ENCODE measurements around the gene GUCY1A1.
"Not testable (repeated sequence)": the region's sequence is repeated elsewhere in the genome, so short reads cannot be mapped to it uniquely, and the experiment has no call there.

Gene GUCY1A1

DNA sequence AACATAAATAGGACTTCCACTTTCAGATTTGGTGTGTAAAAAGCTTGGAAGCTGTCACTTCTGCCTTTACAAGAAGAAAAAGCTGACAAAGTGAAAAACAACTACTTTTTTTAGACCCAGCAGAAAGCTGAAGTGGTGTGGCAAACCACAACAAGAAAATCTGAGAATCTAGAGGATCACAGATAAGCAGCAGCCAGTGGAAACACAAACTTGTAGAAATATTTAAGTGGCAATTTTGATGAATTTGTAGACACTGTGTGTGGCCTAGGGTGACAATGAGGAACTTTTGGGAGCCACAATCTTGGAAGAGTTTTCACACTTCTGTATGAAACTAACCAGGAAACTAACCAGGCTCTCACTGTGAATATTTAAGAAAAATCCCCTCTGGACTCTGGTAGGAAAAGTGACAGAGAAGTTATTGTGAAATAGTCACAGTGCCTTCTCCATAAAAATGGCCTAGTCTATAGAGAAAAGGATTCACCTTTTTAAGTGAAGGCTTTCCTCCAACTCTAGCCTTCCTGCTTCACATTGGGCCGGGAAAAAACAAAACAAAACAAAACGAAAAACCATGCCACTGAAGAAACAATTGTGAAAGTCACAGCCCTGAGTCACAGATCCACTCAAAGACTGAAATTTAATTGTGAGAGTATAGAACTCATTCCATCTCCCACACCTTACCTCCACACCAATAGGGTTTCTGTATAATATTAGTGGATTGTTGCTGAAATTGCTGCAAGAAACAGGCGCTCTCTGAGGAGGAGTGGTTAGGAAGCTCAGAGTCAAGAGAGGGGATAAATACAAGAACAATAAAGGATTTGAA lies 26.7 kb upstream of the GUCY1A1 start:
- H3K27me3 ChIP-seq (ENCODE audit: insufficient read depth, low read length), result no peaks in the 10 kb centered on the region
- no peaks in the 10 kb centered on the region for H3K4me1 ChIP-seq (ENCODE audit: insufficient read depth, low read length)
- no peaks in the 10 kb centered on the region for H3K9me3 ChIP-seq (ENCODE audit: insufficient read depth, low read depth, low read length)
- H3K27ac ChIP-seq (ENCODE audit: low read length), result no peak overlapping the region
- H3K9ac ChIP-seq (ENCODE audit: low read depth, low read length), result no peak overlapping the region
- H3K36me3 ChIP-seq (ENCODE audit: insufficient read depth, low read depth, low read length), result no peaks in the 10 kb centered on the region
- H3K4me3 ChIP-seq (ENCODE audit: low read length), result no peak overlapping the region

DNA sequence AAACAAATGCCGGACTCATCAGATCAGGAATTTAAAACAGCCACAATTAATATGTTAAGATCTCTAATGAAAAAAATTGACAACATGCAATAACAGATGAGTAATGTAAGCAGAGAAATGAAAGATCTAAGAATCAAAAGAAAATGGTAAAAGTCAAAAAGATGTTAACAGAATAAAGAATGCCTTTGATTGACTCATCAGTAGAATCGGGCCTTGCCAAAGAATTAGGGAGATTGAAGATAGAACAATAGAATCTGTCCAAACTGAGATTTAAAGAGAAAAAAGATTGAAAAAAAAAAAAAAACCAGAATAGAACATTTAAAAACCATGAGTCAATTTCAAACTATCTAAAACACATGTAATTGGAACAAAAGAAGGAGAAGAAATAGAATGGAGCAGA lies 25.9 kb upstream of the GUCY1A1 start:
- H3K27me3 ChIP-seq (ENCODE audit: insufficient read depth, low read length), result no peaks in the 10 kb centered on the region
- H3K4me3 ChIP-seq (ENCODE audit: low read length), result no peak overlapping the region
- H3K27ac ChIP-seq (ENCODE audit: low read length), result no peak overlapping the region
- no peaks in the 10 kb centered on the region for H3K4me1 ChIP-seq (ENCODE audit: insufficient read depth, low read length)
- H3K9ac ChIP-seq (ENCODE audit: low read depth, low read length), result no peak overlapping the region
- no peaks in the 10 kb centered on the region for H3K36me3 ChIP-seq (ENCODE audit: insufficient read depth, low read depth, low read length)
- H3K9me3 ChIP-seq (ENCODE audit: insufficient read depth, low read depth, low read length), result no peaks in the 10 kb centered on the region

DNA sequence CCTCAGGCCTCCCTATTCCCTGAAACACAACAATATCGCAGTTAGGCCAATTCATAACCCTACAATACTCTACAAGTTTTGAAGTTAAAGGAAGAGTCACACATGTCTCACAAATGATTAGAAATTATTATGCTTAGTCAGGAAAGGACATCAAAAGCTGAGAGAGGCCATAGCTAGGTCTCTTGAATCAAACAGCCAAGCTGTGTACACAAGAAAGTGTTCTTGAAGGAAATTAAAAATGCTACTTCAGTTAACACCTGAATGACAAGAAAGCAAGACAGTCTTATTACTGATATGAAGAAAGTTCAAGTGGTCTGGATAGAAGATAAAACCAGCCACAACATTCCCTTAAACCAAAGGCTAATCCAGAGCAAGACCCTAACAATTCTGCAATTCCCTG lies 23.6 kb upstream of the GUCY1A1 start:
- H3K27me3 ChIP-seq (ENCODE audit: insufficient read depth, low read length), result no peaks in the 10 kb centered on the region

DNA sequence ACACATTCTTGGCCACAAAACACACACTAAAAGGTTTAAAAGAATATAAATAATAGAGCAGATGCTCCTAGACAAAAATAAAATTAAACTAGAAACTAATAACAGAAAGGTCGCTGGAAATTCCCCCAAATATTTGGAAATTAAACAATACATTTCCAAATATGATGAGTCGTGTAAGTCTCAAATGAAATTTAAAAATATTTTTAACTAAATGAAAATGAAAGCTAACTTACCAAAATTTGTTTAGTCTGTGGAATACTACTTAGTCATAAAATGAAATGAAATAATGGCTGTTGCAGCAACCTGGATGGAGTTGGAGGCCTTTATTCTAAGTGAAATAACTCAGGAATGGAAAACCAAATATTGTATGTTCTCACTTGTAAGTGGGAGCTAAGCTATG lies 20.6 kb upstream of the GUCY1A1 start:
- Histone ChIP-seq H3K4me1 (ENCODE audit: insufficient read depth, low read length) (no peaks in the 10 kb centered on the region), H3K9me3 (ENCODE audit: insufficient read depth, low read depth, low read length) (no peaks in the 10 kb centered on the region), H3K4me3 (ENCODE audit: low read length) (no peak overlapping the region), H3K27me3 (ENCODE audit: insufficient read depth, low read length) (no peaks in the 10 kb centered on the region), H3K36me3 (ENCODE audit: insufficient read depth, low read depth, low read length) (no peaks in the 10 kb centered on the region), H3K27ac (ENCODE audit: low read length) (no peak overlapping the region), H3K9ac (ENCODE audit: low read depth, low read length) (no peak overlapping the region)

More for the DNA sequence above, 23.6 kb upstream of the GUCY1A1 start:
- Histone ChIP-seq H3K4me3 (ENCODE audit: low read length) (no peak overlapping the region), H3K36me3 (ENCODE audit: insufficient read depth, low read depth, low read length) (no peaks in the 10 kb centered on the region), H3K27ac (ENCODE audit: low read length) (no peak overlapping the region), H3K4me1 (ENCODE audit: insufficient read depth, low read length) (no peaks in the 10 kb centered on the region), H3K9me3 (ENCODE audit: insufficient read depth, low read depth, low read length) (no peaks in the 10 kb centered on the region), H3K9ac (ENCODE audit: low read depth, low read length) (no peak overlapping the region)

DNA sequence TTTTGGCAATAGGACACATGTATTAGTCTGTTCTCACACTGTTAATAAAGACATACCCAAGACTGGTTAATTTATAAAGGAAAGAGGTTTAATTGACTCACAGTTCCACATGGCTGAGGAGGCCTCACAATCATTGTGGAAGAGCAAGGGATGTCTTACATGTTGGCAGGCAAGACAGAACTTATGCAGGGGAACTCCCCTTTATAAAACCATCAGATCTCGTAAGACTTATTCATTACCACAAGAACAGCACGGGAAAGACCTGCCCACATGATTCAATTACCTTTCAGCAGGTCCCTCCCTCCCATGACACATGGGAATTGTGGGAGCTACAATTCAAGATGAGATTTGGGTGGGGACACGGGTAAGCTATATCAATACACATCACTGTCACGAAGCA lies 15.9 kb upstream of the GUCY1A1 start:
- not testable (repeated sequence) for H3K9me3 ChIP-seq (ENCODE audit: insufficient read depth, low read depth, low read length); H3K4me3 ChIP-seq (ENCODE audit: low read length); H3K4me1 ChIP-seq (ENCODE audit: insufficient read depth, low read length); H3K27ac ChIP-seq (ENCODE audit: low read length); H3K27me3 ChIP-seq (ENCODE audit: insufficient read depth, low read length); H3K9ac ChIP-seq (ENCODE audit: low read depth, low read length); H3K36me3 ChIP-seq (ENCODE audit: insufficient read depth, low read depth, low read length)

DNA sequence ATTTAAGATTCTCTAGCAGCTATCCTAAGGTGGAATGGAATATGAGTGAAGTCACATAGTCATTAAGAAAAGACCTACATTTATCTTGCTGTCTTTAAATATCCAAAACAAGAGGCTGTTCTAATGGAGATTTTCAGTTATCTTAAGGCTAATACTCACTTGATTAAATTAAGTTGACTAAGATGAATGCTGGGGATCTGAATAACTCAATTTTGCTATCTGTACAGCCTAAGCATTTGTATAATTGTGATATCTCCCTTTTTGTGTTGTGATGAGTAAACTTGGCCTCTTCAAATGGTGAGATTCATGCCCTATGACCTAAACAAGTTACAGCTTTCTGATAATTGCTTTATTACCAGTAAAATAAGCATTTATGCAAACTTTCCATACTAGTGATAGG lies 13.6 kb upstream of the GUCY1A1 start:
- Histone ChIP-seq H3K4me3 (ENCODE audit: low read length) (no peak overlapping the region), H3K4me1 (ENCODE audit: insufficient read depth, low read length) (no peaks in the 10 kb centered on the region), H3K9ac (ENCODE audit: low read depth, low read length) (no peak overlapping the region), H3K27me3 (ENCODE audit: insufficient read depth, low read length) (no peaks in the 10 kb centered on the region), H3K36me3 (ENCODE audit: insufficient read depth, low read depth, low read length) (no peaks in the 10 kb centered on the region), H3K9me3 (ENCODE audit: insufficient read depth, low read depth, low read length) (no peaks in the 10 kb centered on the region), H3K27ac (ENCODE audit: low read length) (no peak overlapping the region)

DNA sequence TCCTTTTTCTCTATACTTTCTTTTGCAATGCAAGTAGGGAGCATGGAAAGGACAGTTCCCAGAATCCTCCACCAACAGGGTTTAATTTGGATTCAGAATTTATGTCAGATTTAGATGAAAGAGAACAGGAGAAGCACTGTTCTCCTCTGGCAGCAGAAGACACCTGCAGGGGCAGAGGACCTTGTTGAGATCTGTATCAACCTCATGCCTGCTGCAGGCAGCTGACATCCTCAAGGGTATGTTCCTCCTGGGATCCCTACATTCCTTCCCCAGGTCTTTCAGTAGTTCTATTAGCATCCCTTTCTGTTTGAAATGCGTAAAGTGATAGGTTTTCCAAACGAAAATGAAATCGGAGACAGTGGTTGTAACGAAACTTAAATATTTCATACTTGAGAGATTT lies 10.6 kb upstream of the GUCY1A1 start:
- H3K9ac ChIP-seq (ENCODE audit: low read depth, low read length), result no peak overlapping the region
- no peaks in the 10 kb centered on the region for H3K27me3 ChIP-seq (ENCODE audit: insufficient read depth, low read length)
- no peaks in the 10 kb centered on the region for H3K36me3 ChIP-seq (ENCODE audit: insufficient read depth, low read depth, low read length)
- H3K4me3 ChIP-seq (ENCODE audit: low read length), result no peak overlapping the region
- H3K4me1 ChIP-seq (ENCODE audit: insufficient read depth, low read length), result no peaks in the 10 kb centered on the region
- no peak overlapping the region for H3K27ac ChIP-seq (ENCODE audit: low read length)
- no peaks in the 10 kb centered on the region for H3K9me3 ChIP-seq (ENCODE audit: insufficient read depth, low read depth, low read length)

DNA sequence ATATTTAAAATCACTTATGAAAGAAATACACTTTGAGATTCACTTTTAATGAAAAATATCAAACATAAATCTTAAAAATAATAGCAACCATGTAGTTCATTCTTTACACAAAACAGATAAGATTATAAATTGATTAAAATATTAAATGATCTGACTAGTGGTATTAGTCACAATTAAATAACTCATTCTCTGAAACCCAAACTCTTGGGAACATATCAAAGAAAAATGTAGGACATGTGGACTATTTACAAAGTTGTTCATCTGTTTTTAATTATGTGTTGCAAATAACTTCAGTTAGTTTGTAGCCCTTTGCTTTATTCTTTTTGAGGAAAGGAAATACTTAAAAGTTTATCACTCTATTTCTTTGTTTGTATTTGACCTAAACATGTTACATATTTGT lies 9.5 kb upstream of the GUCY1A1 start:
- Histone ChIP-seq H3K36me3 (ENCODE audit: insufficient read depth, low read depth, low read length) (no peaks in the 10 kb centered on the region), H3K9ac (ENCODE audit: low read depth, low read length) (no peak overlapping the region), H3K9me3 (ENCODE audit: insufficient read depth, low read depth, low read length) (no peaks in the 10 kb centered on the region), H3K27ac (ENCODE audit: low read length) (no peak overlapping the region), H3K4me3 (ENCODE audit: low read length) (no peak overlapping the region), H3K4me1 (ENCODE audit: insufficient read depth, low read length) (no peaks in the 10 kb centered on the region), H3K27me3 (ENCODE audit: insufficient read depth, low read length) (no peaks in the 10 kb centered on the region; the same call in 1 of the 2 replicates)

DNA sequence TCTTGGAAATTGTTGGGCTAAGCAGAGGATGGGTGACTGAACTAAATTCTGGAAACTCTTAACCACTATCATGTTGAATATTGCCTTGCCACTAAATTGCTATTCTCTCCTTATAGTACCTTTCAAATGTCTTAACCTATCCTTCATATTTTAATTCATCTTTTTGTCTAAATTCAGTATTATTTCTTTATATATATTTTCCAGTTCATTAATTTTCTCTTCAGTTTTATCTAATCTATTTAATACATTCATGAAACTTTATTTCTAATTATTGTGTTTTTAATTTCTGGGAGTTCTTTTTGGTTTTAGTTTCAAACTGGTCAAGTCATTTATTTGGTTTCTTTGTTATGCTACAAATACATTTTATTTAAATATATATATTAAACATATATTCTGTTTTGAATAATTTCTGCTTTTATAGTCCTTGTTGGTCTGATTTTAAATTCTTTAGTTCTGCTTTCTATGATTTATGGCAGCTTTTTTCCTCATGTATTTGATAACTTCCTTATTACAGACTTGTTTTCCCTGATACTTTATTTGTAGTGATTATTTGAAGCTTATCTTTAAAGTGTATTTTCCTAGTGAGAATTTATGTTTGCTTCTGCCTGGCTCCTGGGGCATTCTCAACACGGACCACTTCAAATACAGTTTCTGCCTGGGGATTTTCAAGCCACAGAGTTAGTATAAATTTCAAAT lies 8.5 kb upstream of the GUCY1A1 start:
- H3K9ac ChIP-seq (ENCODE audit: low read depth, low read length), result no peak overlapping the region
- H3K4me3 ChIP-seq (ENCODE audit: low read length), result no peak overlapping the region
- no peak overlapping the region for H3K27ac ChIP-seq (ENCODE audit: low read length)
- no peaks in the 10 kb centered on the region for H3K9me3 ChIP-seq (ENCODE audit: insufficient read depth, low read depth, low read length)
- no peaks in the 10 kb centered on the region for H3K36me3 ChIP-seq (ENCODE audit: insufficient read depth, low read depth, low read length)
- no peaks in the 10 kb centered on the region; the same call in 1 of the 2 replicates for H3K27me3 ChIP-seq (ENCODE audit: insufficient read depth, low read length)
- H3K4me1 ChIP-seq (ENCODE audit: insufficient read depth, low read length), result no peaks in the 10 kb centered on the region

DNA sequence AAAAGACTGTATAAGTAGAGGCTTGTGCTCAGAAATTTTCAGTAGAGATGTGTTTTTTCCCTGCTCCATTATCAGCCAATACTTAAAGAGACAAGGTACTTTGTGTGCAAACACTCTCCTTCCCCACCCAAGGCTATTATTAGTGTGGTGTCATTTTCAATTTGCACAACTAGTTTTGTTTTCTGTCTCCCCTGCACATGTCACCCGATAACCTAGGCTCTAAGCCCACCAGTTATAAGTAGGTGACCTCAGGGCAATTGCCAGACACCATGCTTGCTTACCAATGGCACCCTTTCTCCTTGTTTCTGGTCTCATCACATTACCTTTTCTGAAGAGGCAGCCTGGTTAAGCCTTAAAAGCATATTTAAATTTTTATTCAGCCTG lies 8.0 kb upstream of the GUCY1A1 start:
- no peak overlapping the region for H3K4me3 ChIP-seq (ENCODE audit: low read length)
- H3K4me1 ChIP-seq (ENCODE audit: insufficient read depth, low read length), result no peaks in the 10 kb centered on the region
- no peak overlapping the region for H3K27ac ChIP-seq (ENCODE audit: low read length)
- H3K9ac ChIP-seq (ENCODE audit: low read depth, low read length), result no peak overlapping the region
- H3K36me3 ChIP-seq (ENCODE audit: insufficient read depth, low read depth, low read length), result no peaks in the 10 kb centered on the region
- H3K27me3 ChIP-seq (ENCODE audit: insufficient read depth, low read length), result peaks cover 4% of the 10 kb centered on the region
- H3K9me3 ChIP-seq (ENCODE audit: insufficient read depth, low read depth, low read length), result no peaks in the 10 kb centered on the region

DNA sequence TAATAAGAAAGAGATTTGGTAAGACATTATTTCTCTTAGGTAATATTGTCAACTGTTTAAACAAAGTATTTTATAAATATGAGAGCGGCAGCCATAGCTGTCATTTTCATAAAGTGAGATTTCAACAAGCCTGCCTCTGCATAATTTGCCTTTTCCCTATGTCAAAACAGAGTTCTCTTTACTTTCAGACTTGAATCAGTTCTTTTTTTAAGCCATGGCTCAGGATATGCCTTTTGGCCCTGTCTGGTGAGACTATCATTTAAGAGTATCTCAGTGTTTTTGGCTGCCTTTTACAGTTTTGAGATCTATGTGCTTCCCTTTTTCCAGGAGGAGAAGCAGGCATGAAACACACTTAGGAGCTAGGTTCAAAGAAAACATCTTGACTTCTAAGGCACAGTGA lies 7.5 kb upstream of the GUCY1A1 start:
- Histone ChIP-seq H3K36me3 (ENCODE audit: insufficient read depth, low read depth, low read length) (no peaks in the 10 kb centered on the region), H3K9ac (ENCODE audit: low read depth, low read length) (no peak overlapping the region), H3K4me3 (ENCODE audit: low read length) (no peak overlapping the region), H3K27ac (ENCODE audit: low read length) (no peak overlapping the region), H3K27me3 (ENCODE audit: insufficient read depth, low read length) (peaks cover 9% of the 10 kb centered on the region), H3K9me3 (ENCODE audit: insufficient read depth, low read depth, low read length) (no peaks in the 10 kb centered on the region), H3K4me1 (ENCODE audit: insufficient read depth, low read length) (no peaks in the 10 kb centered on the region; the same call in 1 of the 2 replicates)

DNA sequence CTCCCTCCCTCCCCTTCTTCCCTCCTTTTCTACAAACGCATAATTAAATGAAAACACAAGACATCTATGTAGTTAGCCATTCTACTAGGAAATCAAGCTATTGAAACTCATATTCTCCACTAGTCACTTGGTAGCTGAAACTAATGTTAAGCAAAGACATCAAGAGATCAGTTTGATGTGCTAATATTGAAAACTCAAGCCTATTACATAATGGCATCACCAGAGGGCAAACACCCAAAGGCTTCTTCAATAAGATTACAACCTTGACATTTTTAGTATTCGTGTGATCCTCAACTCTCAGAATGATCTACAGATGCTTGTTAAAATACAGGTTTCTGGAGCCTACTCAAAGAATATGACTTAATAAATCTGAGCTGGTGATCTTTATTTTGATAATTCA lies 6.2 kb upstream of the GUCY1A1 start:
- Histone ChIP-seq H3K9me3 (ENCODE audit: insufficient read depth, low read depth, low read length) (no peaks in the 10 kb centered on the region), H3K27ac (ENCODE audit: low read length) (no peak overlapping the region), H3K9ac (ENCODE audit: low read depth, low read length) (no peak overlapping the region), H3K27me3 (ENCODE audit: insufficient read depth, low read length) (peaks cover 22% of the 10 kb centered on the region), H3K4me3 (ENCODE audit: low read length) (no peak overlapping the region), H3K4me1 (ENCODE audit: insufficient read depth, low read length) (peaks cover 5% of the 10 kb centered on the region; the same call in 1 of the 2 replicates), H3K36me3 (ENCODE audit: insufficient read depth, low read depth, low read length) (no peaks in the 10 kb centered on the region)
